Activated CD8-positive, alpha-beta memory T cell treated with anti-CD3 and anti-CD28 coated beads, Interleukin-2, amount 10 ng/mL, durations not matched to agents 7 days and 5 days (primary cell): Measurements from ENCODE around the gene GPR183. TPM values are rescaled to one million over a fixed set of nuclear protein-coding genes. Genes with fewer than 3 reads are reported as not detected.
A peak's percentile ranks its signal among the peaks of the same experiment; 100 is the strongest.

Experiments
- ATAC-seq: fragments of 150-1000 bp; cut with Tn5 transposase; one replicate; pipeline ENCODE4 v1.10.0; 2021; ENCODE audit warnings: moderate library complexity
- CTCF ChIA-PET: fragments of 350-600 bp; sonication (Branson Sonifier 250); formaldehyde crosslinking; loops from one replicate; lab custom pipeline; 2021; ENCODE audit warnings: antibody characterized with exemption; lab: Charles Lee
- DNase-seq: peaks from one replicate; pipeline ENCODE4 v3.0.0-alpha.2; 2020
- H3K27ac Mint-ChIP-seq: one replicate; pipeline ENCODE4 v1.8.0; 2021; ENCODE audit warnings: mild to moderate bottlenecking, mixed read lengths
- H3K27me3 Mint-ChIP-seq: one replicate; pipeline ENCODE4 v1.8.0; 2021; ENCODE audit warnings: mixed read lengths
- H3K36me3 Mint-ChIP-seq: one replicate; pipeline ENCODE4 v1.8.0; 2021; ENCODE audit warnings: mild to moderate bottlenecking, mixed read lengths
- H3K4me1 Mint-ChIP-seq: one replicate; pipeline ENCODE4 v1.8.0; 2021; ENCODE audit warnings: mixed read lengths
- H3K4me3 Mint-ChIP-seq: one replicate; pipeline ENCODE4 v1.8.0; 2021; ENCODE audit warnings: mild to moderate bottlenecking, moderate library complexity, mixed read lengths
- H3K9me3 Mint-ChIP-seq: one replicate; pipeline ENCODE4 v1.8.0; 2022; ENCODE audit warnings: low read depth, mixed read lengths
- total RNA-seq, 2 experiments: library from RNA; stranded (reverse); gene quantifications; one replicate each; pipeline ENCODE4 v1.2.3, GENCODE V29; 2021

Gene GPR183
- total RNA-seq, 2 experiments from 2014 or later: 15.3 to 19.5 TPM

GRCh38 chr13:99316224-99316623, 9.0 kb upstream of the GPR183 start:
- H3K9me3 Mint-ChIP-seq: no peaks in the 10 kb centered on the region
- no peak overlapping the region for H3K4me3 Mint-ChIP-seq
- H3K27ac Mint-ChIP-seq: no peak overlapping the region
- H3K4me1 Mint-ChIP-seq: peaks cover 68% of the 10 kb centered on the region
- H3K36me3 Mint-ChIP-seq: peaks cover 25% of the 10 kb centered on the region
- H3K27me3 Mint-ChIP-seq: no peaks in the 10 kb centered on the region
- DNase-seq (no peak), ATAC-seq (no peak)
- CTCF ChIA-PET: interaction anchor here (0.6 to 1.2 kb wide), 2 partner anchors 36 to 54 kb away, joined by 4 to 5 read pairs; no protein-coding TSS in a partner anchor

DNA sequence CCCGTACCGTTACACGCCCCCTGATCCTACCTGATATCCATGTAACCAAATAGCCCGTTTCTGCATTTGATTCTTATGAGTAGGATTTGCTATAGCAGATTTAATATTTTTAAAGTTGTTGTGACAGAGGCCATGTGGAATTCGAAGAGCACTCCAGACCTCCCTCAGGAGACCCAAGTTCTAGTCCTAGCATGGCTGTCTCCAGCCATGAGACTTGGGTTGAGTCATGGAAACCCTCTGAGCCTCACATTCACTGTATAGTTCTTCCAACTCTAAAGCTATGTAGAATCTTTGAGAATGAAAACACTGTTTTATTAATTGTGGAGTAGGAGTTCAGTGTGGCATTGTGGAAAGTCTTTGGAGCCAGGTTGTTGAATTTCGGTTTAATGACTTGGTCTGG, 8.0 kb upstream of the GPR183 start:
- Mint-ChIP-seq H3K27ac (peak overlapping the region; percentile 91), H3K4me3 (peak overlapping the region; percentile 67), H3K27me3 (no peaks in the 10 kb centered on the region), H3K4me1 (peaks cover 71% of the 10 kb centered on the region), H3K36me3 (peaks cover 25% of the 10 kb centered on the region), H3K9me3 (no peaks in the 10 kb centered on the region)
- CTCF ChIA-PET: interaction anchor here (0.7 to 1.9 kb wide), 8 partner anchors 10 to 122 kb away, joined by 3 to 8 read pairs (median 6); no protein-coding TSS in a partner anchor
- DNase-seq (no peak), ATAC-seq (peak; percentile 23)

GRCh38 chr13:99314640-99315176, 7.5 kb upstream of the GPR183 start:
- Mint-ChIP-seq H3K9me3 (no peaks in the 10 kb centered on the region), H3K36me3 (peaks cover 24% of the 10 kb centered on the region), H3K4me3 (peak overlapping the region; percentile 67), H3K4me1 (peaks cover 76% of the 10 kb centered on the region), H3K27me3 (no peaks in the 10 kb centered on the region), H3K27ac (peak overlapping the region; percentile 91)
- DNase-seq (peak; percentile 76), ATAC-seq (peak; percentile 69)
- CTCF ChIA-PET: interaction anchor here (0.7 to 1.9 kb wide), 9 partner anchors 10 to 122 kb away, joined by 3 to 8 read pairs (median 6); no protein-coding TSS in a partner anchor

GRCh38 chr13:99313941-99314340, 6.7 kb upstream of the GPR183 start:
- Mint-ChIP-seq H3K27ac (peak overlapping the region; percentile 91), H3K4me3 (peak overlapping the region; percentile 67), H3K27me3 (no peaks in the 10 kb centered on the region), H3K36me3 (peaks cover 19% of the 10 kb centered on the region), H3K4me1 (peaks cover 76% of the 10 kb centered on the region), H3K9me3 (no peaks in the 10 kb centered on the region)
- DNase-seq (no peak), ATAC-seq (no peak)
- CTCF ChIA-PET: interaction anchor here (0.9 to 1.9 kb wide), 6 partner anchors 15 to 123 kb away, joined by 3 to 8 read pairs (median 6); no protein-coding TSS in a partner anchor

GRCh38 chr13:99313501-99313900, 6.3 kb upstream of the GPR183 start:
- CTCF ChIA-PET: interaction anchor here (0.5 to 1.0 kb wide), 3 partner anchors 8 to 127 kb away, joined by 3 to 4 read pairs (median 3); no protein-coding TSS in a partner anchor
- Mint-ChIP-seq H3K9me3 (no peaks in the 10 kb centered on the region), H3K4me1 (peaks cover 78% of the 10 kb centered on the region), H3K4me3 (peak overlapping the region; percentile 14), H3K27me3 (no peaks in the 10 kb centered on the region), H3K27ac (peak overlapping the region; percentile 74), H3K36me3 (peaks cover 19% of the 10 kb centered on the region)
- DNase-seq (no peak), ATAC-seq (no peak)

DNA sequence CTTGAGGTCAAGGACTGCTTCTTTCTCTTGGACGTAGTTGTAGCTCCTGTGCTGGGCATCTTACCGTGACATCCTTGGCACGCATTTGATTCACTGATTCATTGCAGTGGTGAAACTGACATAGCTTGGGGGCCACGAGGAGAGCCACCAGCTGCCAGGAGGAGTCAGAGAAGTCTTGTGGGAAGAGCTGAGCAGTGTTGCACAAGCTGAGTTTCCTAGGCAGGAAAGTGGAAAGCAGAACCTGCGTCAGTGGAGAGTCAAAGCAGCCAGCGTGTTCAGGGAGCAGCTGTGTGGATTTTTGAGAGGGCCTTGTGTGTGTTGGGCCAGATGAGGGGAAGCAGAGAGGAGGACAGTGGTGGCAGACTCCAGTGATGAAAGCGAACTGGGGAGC, 5.3 kb upstream of the GPR183 start:
- CTCF ChIA-PET: interaction anchor here (0.6 to 1.2 kb wide), 7 partner anchors 9 to 136 kb away, joined by 3 to 4 read pairs (median 3); no protein-coding TSS in a partner anchor
- Mint-ChIP-seq H3K27ac (peak overlapping the region; percentile 48), H3K9me3 (no peaks in the 10 kb centered on the region), H3K4me3 (no peak overlapping the region), H3K27me3 (no peaks in the 10 kb centered on the region), H3K36me3 (peaks cover 21% of the 10 kb centered on the region), H3K4me1 (peaks cover 87% of the 10 kb centered on the region)
- no peak for ATAC-seq
- DNase-seq: no peak

GRCh38 chr13:99311748-99312492, 4.7 kb upstream of the GPR183 start:
- peak overlapping the region; percentile 79 for H3K27ac Mint-ChIP-seq
- H3K36me3 Mint-ChIP-seq: peaks cover 23% of the 10 kb centered on the region
- H3K9me3 Mint-ChIP-seq: no peaks in the 10 kb centered on the region
- H3K27me3 Mint-ChIP-seq: no peaks in the 10 kb centered on the region
- ATAC-seq: no peak
- H3K4me1 Mint-ChIP-seq: peaks cover 86% of the 10 kb centered on the region
- no peak overlapping the region for H3K4me3 Mint-ChIP-seq
- no peak for DNase-seq
- CTCF ChIA-PET: interaction anchor here (1.0 to 1.3 kb wide), 6 partner anchors 8 to 136 kb away, joined by 3 to 4 read pairs (median 3); no protein-coding TSS in a partner anchor

- CTCF ChIA-PET: interaction anchor here (1.0 to 1.3 kb wide), 4 partner anchors 9 to 135 kb away, joined by 3 to 4 read pairs (median 3); no protein-coding TSS in a partner anchor
- DNase-seq (no peak), ATAC-seq (no peak)
- peaks cover 26% of the 10 kb centered on the region for H3K36me3 Mint-ChIP-seq
- peak overlapping the region; percentile 34 for H3K4me3 Mint-ChIP-seq
- no peaks in the 10 kb centered on the region for H3K27me3 Mint-ChIP-seq
- peak overlapping the region; percentile 79 for H3K27ac Mint-ChIP-seq
- peaks cover 84% of the 10 kb centered on the region for H3K4me1 Mint-ChIP-seq
- no peaks in the 10 kb centered on the region for H3K9me3 Mint-ChIP-seq
Measured at GRCh38 chr13:99311137-99311536, 3.9 kb upstream of the GPR183 start.

GRCh38 chr13:99310382-99311031, 3.3 kb upstream of the GPR183 start:
- H3K36me3 Mint-ChIP-seq: peaks cover 28% of the 10 kb centered on the region
- H3K9me3 Mint-ChIP-seq: no peaks in the 10 kb centered on the region
- H3K27ac Mint-ChIP-seq: peak overlapping the region; percentile 79
- DNase-seq (no peak), ATAC-seq (no peak)
- CTCF ChIA-PET: interaction anchor here (1.0 to 1.3 kb wide), 3 partner anchors 9 to 14 kb away, joined by 3 read pairs; no protein-coding TSS in a partner anchor
- no peak overlapping the region for H3K4me3 Mint-ChIP-seq
- H3K27me3 Mint-ChIP-seq: no peaks in the 10 kb centered on the region
- H3K4me1 Mint-ChIP-seq: peaks cover 83% of the 10 kb centered on the region

GRCh38 chr13:99308471-99309087, 1.4 kb upstream of the GPR183 start:
- Mint-ChIP-seq H3K4me3 (peak overlapping the region; percentile 78), H3K36me3 (peaks cover 31% of the 10 kb centered on the region), H3K27ac (peak overlapping the region; percentile 88), H3K27me3 (no peaks in the 10 kb centered on the region), H3K4me1 (peaks cover 82% of the 10 kb centered on the region), H3K9me3 (no peaks in the 10 kb centered on the region)
- CTCF ChIA-PET: interaction anchor here (0.7 to 2.6 kb wide), 6 partner anchors 9 to 43 kb away, joined by 3 to 8 read pairs (median 4); no protein-coding TSS in a partner anchor
- DNase-seq (no peak), ATAC-seq (no peak)

DNA sequence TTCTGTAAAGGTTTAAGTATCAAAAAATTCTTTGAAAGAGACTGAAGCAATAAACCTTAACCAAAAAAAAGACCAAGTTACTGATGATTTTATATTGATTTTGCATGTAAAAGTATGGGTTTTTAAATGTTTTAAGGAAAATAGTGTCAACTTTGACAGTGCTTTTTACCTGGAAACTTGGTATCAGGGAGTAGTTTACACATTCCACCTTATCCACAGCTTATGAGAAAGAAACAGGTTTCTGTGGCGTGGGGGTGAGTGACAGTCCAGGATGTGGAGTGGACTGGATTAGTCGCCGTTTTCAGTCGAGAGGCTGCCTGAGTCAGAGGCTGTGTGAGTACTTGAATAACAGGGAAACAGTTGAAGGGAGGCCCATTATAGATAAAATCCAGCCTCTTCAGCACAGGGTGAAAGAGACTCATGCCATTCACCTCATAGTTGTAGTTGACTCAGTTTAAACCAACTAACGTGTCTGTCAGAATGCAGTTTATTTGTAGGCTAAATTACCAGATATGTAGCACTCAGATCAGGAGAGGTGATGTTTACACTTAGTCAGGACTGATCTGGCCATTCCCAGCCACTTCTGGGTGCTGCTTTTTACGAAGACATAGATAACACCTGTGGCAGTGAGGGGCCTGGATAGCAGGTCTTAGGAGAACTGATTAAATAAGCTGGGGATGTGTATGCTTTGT, 595 bp upstream of the GPR183 start:
- peak; percentile 86 for DNase-seq
- Mint-ChIP-seq H3K4me1 (peaks cover 85% of the 10 kb centered on the region), H3K27me3 (no peaks in the 10 kb centered on the region), H3K9me3 (no peaks in the 10 kb centered on the region), H3K27ac (peak overlapping the region; percentile 88), H3K4me3 (peak overlapping the region; percentile 78), H3K36me3 (peaks cover 35% of the 10 kb centered on the region)
- CTCF ChIA-PET: interaction anchor here (1.0 to 2.6 kb wide), 6 partner anchors 19 to 129 kb away, joined by 3 to 8 read pairs (median 4); no protein-coding TSS in a partner anchor
- ATAC-seq: peak; percentile 74

DNA sequence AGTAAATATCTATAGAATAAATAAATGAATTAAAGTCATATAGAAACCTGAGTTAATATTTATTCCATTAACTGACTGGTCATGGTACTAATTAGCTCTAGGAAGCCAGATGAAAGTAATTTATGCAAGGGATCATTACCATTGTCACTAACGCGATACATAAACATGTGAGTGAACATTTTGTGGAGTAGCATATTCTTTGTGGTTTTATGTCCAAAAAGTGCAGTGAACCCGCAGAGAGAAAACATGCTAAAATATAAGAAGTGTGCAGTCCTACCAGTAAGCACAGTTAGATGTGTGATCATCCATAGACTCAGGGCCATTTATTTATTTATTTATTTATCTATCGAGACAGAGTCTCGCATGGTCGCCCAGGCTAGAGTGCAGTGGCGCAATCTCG, 1.6 kb downstream of the GPR183 start:
- Mint-ChIP-seq H3K4me1 (peaks cover 80% of the 10 kb centered on the region), H3K9me3 (no peaks in the 10 kb centered on the region), H3K36me3 (peaks cover 34% of the 10 kb centered on the region), H3K27ac (peak overlapping the region; percentile 79), H3K27me3 (no peaks in the 10 kb centered on the region), H3K4me3 (peak overlapping the region; percentile 78)
- DNase-seq (no peak), ATAC-seq (no peak)
- CTCF ChIA-PET: interaction anchor here (1.3 to 2.4 kb wide), 5 partner anchors 9 to 51 kb away, joined by 4 to 10 read pairs (median 5); no protein-coding TSS in a partner anchor
